Fibroblast of the aortic adventitia (primary cell): Measurements from ENCODE around the gene TENM4. TPM values are rescaled to one million over a fixed set of nuclear protein-coding genes. Genes with fewer than 3 reads are reported as not detected.

Experiments
- DNase-seq: peaks from one replicate; pipeline ENCODE4 v3.0.0-alpha.2; 2010; ENCODE audit warnings: low read depth
- H3K4me3 ChIP-seq: 2 replicates; pipeline ENCODE4 v1.5.1; 2011; ENCODE audit warnings: low read depth, mild to moderate bottlenecking, control low read depth, low read length, moderate library complexity
- CTCF ChIP-seq: IDR thresholded peaks from 2 replicates; pipeline ENCODE4 v1.5.1; 2011; ENCODE audit warnings: mild to moderate bottlenecking, low read length, control low read depth, inconsistent platforms; ENCODE audit not compliant: insufficient read depth
- total RNA-seq: library from RNA; depleted of rRNA; stranded (reverse); fragments of >200 nt; gene quantifications from 2 replicates; pipeline ENCODE4 v1.2.3, GENCODE V29; 2012; ENCODE audit warnings: low replicate concordance

Gene TENM4
- total RNA-seq, 1 donor, result 113 TPM

- H3K4me3 ChIP-seq, result no peak overlapping the region
- TF ChIP-seq CTCF, result no peak
- DNase-seq, result no peak
These were observed 446.9 kb downstream of the TENM4 start for GRCh38 chr11:78993802-78994430.

- no peak for TF ChIP-seq CTCF
- DNase-seq, result no peak
- no peak overlapping the region for H3K4me3 ChIP-seq
These were observed 449.1 kb downstream of the TENM4 start for GRCh38 chr11:78991681-78992080.

- DNase-seq, result no peak
- no peak for TF ChIP-seq CTCF
- no peak overlapping the region for H3K4me3 ChIP-seq
These were observed 450.6 kb downstream of the TENM4 start for GRCh38 chr11:78990261-78990660.

GRCh38 chr11:78987748-78988147, 453.1 kb downstream of the TENM4 start:
- no peak for TF ChIP-seq CTCF
- DNase-seq, result no peak
- H3K4me3 ChIP-seq, result no peak overlapping the region

GRCh38 chr11:78986305-78986704, 454.5 kb downstream of the TENM4 start:
- no peak for TF ChIP-seq CTCF
- no peak for DNase-seq

GRCh38 chr11:78985663-78986062, 455.2 kb downstream of the TENM4 start:
- no peak overlapping the region for H3K4me3 ChIP-seq
- TF ChIP-seq CTCF, result no peak
- no peak for DNase-seq

More at GRCh38 chr11:78986305-78986704, 454.5 kb downstream of the TENM4 start:
- no peak overlapping the region for H3K4me3 ChIP-seq

- no peak for DNase-seq
- no peak overlapping the region for H3K4me3 ChIP-seq
- TF ChIP-seq CTCF, result no peak
These were observed 458.4 kb downstream of the TENM4 start for GRCh38 chr11:78982473-78982872.
